BJ (cell line): Measurements from ENCODE around the gene VPS8. TPM values are rescaled to one million over a fixed set of nuclear protein-coding genes. Genes with fewer than 3 reads are reported as not detected.

Source experiments
- CTCF ChIA-PET: fragments of 350-600 bp; formaldehyde crosslinking; extraction: SDS; loops from one replicate; lab custom pipeline; 2021; ENCODE audit warnings: antibody characterized with exemption, inconsistent platforms; lab: Yijun Ruan, JAX
- POLR2A ChIA-PET: fragments of 300-600 bp; sonication (Branson Sonifier 250); formaldehyde crosslinking; extraction: SDS; loops from one replicate; lab custom pipeline; 2021; ENCODE audit warnings: antibody characterized with exemption; lab: Charles Lee
- DNase-seq: peaks from one replicate; pipeline ENCODE4 v3.0.0-alpha.2; 2011; ENCODE audit warnings: low read depth
- H3K27me3 ChIP-seq: 2 replicates; pipeline ENCODE4 v1.6.0; 2011; ENCODE audit warnings: low read length; ENCODE audit not compliant: control insufficient read depth, insufficient read depth
- H3K36me3 ChIP-seq: 2 replicates; pipeline ENCODE4 v1.5.1; 2011; ENCODE audit warnings: low read length; ENCODE audit not compliant: control insufficient read depth, insufficient read depth
- H3K4me3 ChIP-seq: 2 replicates; pipeline ENCODE4 v1.5.1; 2011; ENCODE audit warnings: low read depth, mild to moderate bottlenecking, control low read depth, low read length
- CTCF ChIP-seq: IDR thresholded peaks from 2 replicates; pipeline ENCODE4 v1.5.1; 2011; ENCODE audit warnings: low read depth, mild to moderate bottlenecking, control low read depth, inconsistent platforms, low read length, moderate library complexity; ENCODE audit not compliant: insufficient read depth
- polyA plus RNA-seq: library from polyadenylated mRNA; depleted of rRNA; stranded (reverse); fragments of >200 nt; gene quantifications from 2 replicates; pipeline ENCODE4 v1.2.3, GENCODE V29; 2011

VPS8 gene
- polyA plus RNA-seq, 1 experiment, result 14.3 TPM

DNA sequence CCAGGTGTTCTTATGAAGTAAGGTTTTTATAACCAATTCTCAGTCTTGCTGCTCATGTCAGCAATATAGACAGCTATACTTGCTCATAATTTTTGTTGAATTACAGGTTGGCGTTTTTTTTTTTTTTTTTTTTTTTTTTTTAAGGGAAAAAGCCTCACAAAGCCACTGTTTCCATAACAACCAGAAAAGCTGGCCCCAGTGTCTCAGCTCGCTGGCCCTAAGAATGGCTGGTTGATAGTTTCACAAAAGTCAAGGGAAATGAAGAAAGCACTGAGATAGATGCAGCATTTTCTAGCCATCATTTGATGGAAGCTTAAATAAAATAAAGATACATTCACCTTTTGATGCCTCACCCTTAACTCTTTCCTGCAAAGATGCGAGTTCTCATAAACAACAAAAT, 219.0 kb downstream of the VPS8 start:
- H3K4me3 ChIP-seq, result no peak overlapping the region
- no peaks in the 10 kb centered on the region for H3K36me3 ChIP-seq
- TF ChIP-seq CTCF, result no peak
- H3K27me3 ChIP-seq, result no peaks in the 10 kb centered on the region
- no peak for DNase-seq
- CTCF ChIA-PET, result interaction anchor here (0.8 to 2.4 kb wide), 3 partner anchors 9 to 45 kb away, joined by 3 to 8 read pairs (median 4); no protein-coding TSS in a partner anchor
- POLR2A ChIA-PET, result interaction anchor here (0.6 kb wide), 1 partner anchor 220 kb away, joined by 5 read pairs; no protein-coding TSS in a partner anchor

GRCh38 chr3:185037801-185038200, 225.8 kb downstream of the VPS8 start:
- H3K27me3 ChIP-seq, result no peaks in the 10 kb centered on the region
- DNase-seq, result no peak
- H3K4me3 ChIP-seq, result no peak overlapping the region
- CTCF ChIA-PET, result no interaction called here
- POLR2A ChIA-PET, result no interaction called here
- H3K36me3 ChIP-seq, result no peaks in the 10 kb centered on the region
- no peak for TF ChIP-seq CTCF

DNA sequence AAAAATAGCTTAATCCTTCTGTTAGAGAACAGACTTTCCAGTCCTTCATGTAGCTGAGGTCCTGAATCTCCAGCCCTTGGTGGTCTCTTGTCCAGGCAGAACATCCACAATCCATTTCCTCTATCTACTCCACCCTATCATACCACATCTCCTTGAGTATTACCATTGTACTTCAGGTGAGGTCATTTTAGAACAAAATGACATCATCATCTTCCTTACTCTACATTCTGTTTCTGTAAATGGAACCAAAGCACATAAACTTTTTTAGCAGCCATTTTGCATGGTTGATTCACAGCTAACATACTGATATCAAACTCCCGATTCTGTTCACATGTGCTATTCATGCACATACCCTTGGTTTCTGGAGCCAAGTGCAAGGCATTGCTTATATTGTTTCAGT, 228.5 kb downstream of the VPS8 start:
- Histone ChIP-seq H3K27me3 (no peaks in the 10 kb centered on the region), H3K36me3 (no peaks in the 10 kb centered on the region), H3K4me3 (no peak overlapping the region)
- ChIA-PET CTCF (no interaction called here), POLR2A (no interaction called here)
- TF ChIP-seq CTCF, result no peak
- DNase-seq, result no peak

DNA sequence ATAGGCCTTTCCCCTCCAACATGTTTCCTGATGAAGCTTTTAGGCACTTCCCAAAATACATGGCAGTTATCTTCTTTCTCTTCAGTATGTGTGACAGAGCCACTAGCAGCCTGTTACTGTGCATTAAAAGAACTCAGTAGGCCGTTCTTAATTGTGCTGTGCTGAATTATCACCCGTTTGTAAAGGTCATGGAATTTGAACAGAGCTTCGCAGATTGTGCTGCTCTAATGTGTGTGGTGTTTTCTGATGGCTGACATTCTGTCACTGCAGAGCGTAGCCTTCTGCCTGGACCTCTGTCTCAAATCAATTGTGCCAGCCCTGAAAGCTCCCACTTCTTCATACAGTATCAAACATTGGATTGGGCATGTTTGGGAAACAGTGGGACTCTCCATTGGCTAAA, 229.6 kb downstream of the VPS8 start:
- TF ChIP-seq CTCF, result no peak
- Histone ChIP-seq H3K36me3 (no peaks in the 10 kb centered on the region), H3K4me3 (no peak overlapping the region), H3K27me3 (no peaks in the 10 kb centered on the region)
- POLR2A ChIA-PET, result no interaction called here
- CTCF ChIA-PET, result interaction anchor here (1.1 to 1.5 kb wide), 2 partner anchors 11 to 28 kb away, joined by 3 to 5 read pairs; no protein-coding TSS in a partner anchor
- DNase-seq, result no peak

DNA sequence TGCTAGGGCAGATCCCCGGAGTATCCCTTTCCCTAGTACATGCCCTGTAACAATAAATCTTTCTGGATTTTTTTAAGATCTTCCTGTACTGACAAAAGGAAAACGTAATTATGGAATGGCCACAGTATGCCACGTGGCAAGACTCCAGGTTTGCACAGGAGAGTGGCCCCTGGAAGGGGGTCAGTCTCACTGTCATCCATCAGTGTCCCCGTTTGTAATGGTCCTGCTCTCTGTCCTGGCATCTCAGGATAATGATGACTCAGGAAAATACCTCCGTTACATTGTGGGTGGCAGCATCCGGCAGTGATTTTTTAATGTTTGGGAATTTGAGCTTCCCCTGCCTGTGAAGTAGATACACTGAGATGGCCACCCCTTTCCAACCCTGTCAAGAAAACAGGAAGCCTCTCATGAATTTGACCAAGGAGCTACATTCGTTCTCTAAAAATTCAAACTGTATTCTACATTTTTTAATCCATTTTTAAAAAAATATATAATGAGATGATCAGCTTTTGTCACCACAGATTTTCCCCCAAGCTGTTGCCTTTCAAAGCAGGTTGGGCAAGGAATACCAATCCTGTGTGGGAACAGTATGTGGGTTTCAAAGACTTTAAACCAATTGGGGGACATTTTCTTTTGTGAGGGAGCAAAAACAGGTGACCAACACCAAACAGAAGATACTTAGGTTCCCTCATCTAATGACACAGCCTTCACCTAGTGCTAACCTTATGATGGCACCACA, 230.5 kb downstream of the VPS8 start:
- ChIA-PET CTCF (interaction anchor here (1.1 to 1.5 kb wide), 2 partner anchors 10 to 27 kb away, joined by 3 to 5 read pairs; no protein-coding TSS in a partner anchor), POLR2A (no interaction called here)
- no peaks in the 10 kb centered on the region for H3K27me3 ChIP-seq

More for the DNA sequence above, 230.5 kb downstream of the VPS8 start:
- no peak for TF ChIP-seq CTCF
- Histone ChIP-seq H3K4me3 (no peak overlapping the region), H3K36me3 (no peaks in the 10 kb centered on the region)
- no peak for DNase-seq
